HEK293 (cell line): Measurements from ENCODE around the gene CEBPE.

Experiments used
- GLI2 ChIP-seq: fragments of 450-650 bp; formaldehyde crosslinking; IDR thresholded peaks from 2 replicates; pipeline ENCODE4; 2017; ENCODE audit warnings: missing biosample characterization, missing genetic modification characterization, low read depth, borderline replicate concordance
- KLF8 ChIP-seq: fragments of 450-650 bp; formaldehyde crosslinking; IDR thresholded peaks from 2 replicates; pipeline ENCODE4 v1.5.1; 2016; ENCODE audit warnings: missing biosample characterization, missing genetic modification characterization
- OVOL3 ChIP-seq: fragments of 450-650 bp; formaldehyde crosslinking; IDR thresholded peaks from 2 replicates; pipeline ENCODE4 v1.5.1; 2016; ENCODE audit warnings: missing biosample characterization, missing genetic modification characterization
- RBAK ChIP-seq: fragments of 450-650 bp; formaldehyde crosslinking; IDR thresholded peaks from 2 replicates; pipeline ENCODE4 v1.5.1; 2016; ENCODE audit warnings: missing biosample characterization, missing genetic modification characterization
- TCF7L2 ChIP-seq: IDR thresholded peaks from 2 replicates; pipeline ENCODE4 v1.6.1; 2011; ENCODE audit warnings: low read depth, mild to moderate bottlenecking, inconsistent platforms, low read length, moderate library complexity, borderline replicate concordance
- TRIM28 ChIP-seq: IDR thresholded peaks from 2 replicates; pipeline ENCODE4 v1.6.1; 2011; ENCODE audit warnings: low read length, control low read depth, borderline replicate concordance
- ZBTB8A ChIP-seq: fragments of 450-650 bp; formaldehyde crosslinking; IDR thresholded peaks from 2 replicates; pipeline ENCODE4 v1.5.1; 2016; ENCODE audit warnings: missing biosample characterization, missing genetic modification characterization
- ZFHX2 ChIP-seq: fragments of 450-650 bp; formaldehyde crosslinking; conservative IDR thresholded peaks from 2 replicates; pipeline ENCODE4 v1.5.1; 2016; ENCODE audit warnings: missing biosample characterization, missing genetic modification characterization
- ZNF214 ChIP-seq: fragments of 450-650 bp; formaldehyde crosslinking; IDR thresholded peaks from 2 replicates; pipeline ENCODE4 v1.5.1; 2017; ENCODE audit warnings: missing biosample characterization, mild to moderate bottlenecking, missing genetic modification characterization, borderline replicate concordance
- ZNF266 ChIP-seq: fragments of 450-650 bp; formaldehyde crosslinking; IDR thresholded peaks from 2 replicates; pipeline ENCODE4 v1.5.1; 2016; ENCODE audit warnings: missing biosample characterization, missing genetic modification characterization, low read depth
- ZNF366 ChIP-seq: fragments of 450-650 bp; formaldehyde crosslinking; conservative IDR thresholded peaks from 2 replicates; pipeline ENCODE4 v1.5.1; 2016; ENCODE audit warnings: missing biosample characterization, missing genetic modification characterization
- ZNF423 ChIP-seq: fragments of 450-650 bp; formaldehyde crosslinking; IDR thresholded peaks from 2 replicates; pipeline ENCODE4 v1.5.1; 2016; ENCODE audit warnings: missing biosample characterization, missing genetic modification characterization
- ZNF626 ChIP-seq: fragments of 450-650 bp; sonication (Bioruptor Pico); formaldehyde crosslinking; IDR thresholded peaks from 2 replicates; pipeline ENCODE4 v1.5.1; 2018; ENCODE audit warnings: missing biosample characterization, missing genetic modification characterization, inconsistent platforms
- ZNF768 ChIP-seq: fragments of 450-650 bp; formaldehyde crosslinking; IDR thresholded peaks from 2 replicates; pipeline ENCODE4 v1.5.1; 2018; ENCODE audit warnings: missing biosample characterization, mild to moderate bottlenecking, missing genetic modification characterization
- ZNF776 ChIP-seq: fragments of 450-650 bp; formaldehyde crosslinking; IDR thresholded peaks from 2 replicates; pipeline ENCODE4 v1.5.0; 2017; ENCODE audit warnings: missing biosample characterization, missing genetic modification characterization, borderline replicate concordance
- ZNF792 ChIP-seq: fragments of 450-650 bp; formaldehyde crosslinking; IDR thresholded peaks from 2 replicates; pipeline ENCODE4 v1.5.1; 2016; ENCODE audit warnings: missing biosample characterization, missing genetic modification characterization
- ZSCAN23 ChIP-seq: fragments of 450-650 bp; formaldehyde crosslinking; IDR thresholded peaks from 2 replicates; pipeline ENCODE4 v1.5.1; 2016; ENCODE audit warnings: missing biosample characterization, missing genetic modification characterization
- TF ChIP-seq, protein P1 (sequence below): fragments of 450-650 bp; formaldehyde crosslinking; IDR thresholded peaks from 2 replicates; pipeline ENCODE4 v1.5.1; 2016; ENCODE audit warnings: missing biosample characterization, missing genetic modification characterization
- TF ChIP-seq, protein P2 (sequence below): fragments of 450-650 bp; formaldehyde crosslinking; IDR thresholded peaks from 2 replicates; pipeline ENCODE4 v1.5.1; 2016; ENCODE audit warnings: missing biosample characterization, missing genetic modification characterization
- TF ChIP-seq, protein P3 (sequence below): fragments of 450-650 bp; formaldehyde crosslinking; IDR thresholded peaks from 2 replicates; pipeline ENCODE4 v1.5.1; 2016; ENCODE audit warnings: missing biosample characterization, missing genetic modification characterization, low read depth
- TF ChIP-seq, protein P4 (sequence below): fragments of 450-650 bp; formaldehyde crosslinking; IDR thresholded peaks from 2 replicates; pipeline ENCODE4 v1.5.1; 2016; ENCODE audit warnings: missing biosample characterization, missing genetic modification characterization
- TF ChIP-seq, protein P5 (sequence below): fragments of 450-650 bp; formaldehyde crosslinking; IDR thresholded peaks from 2 replicates; pipeline ENCODE4 v1.5.1; 2016; ENCODE audit warnings: missing biosample characterization, missing genetic modification characterization
- TF ChIP-seq, protein P6 (sequence below): fragments of 450-650 bp; formaldehyde crosslinking; IDR thresholded peaks from 2 replicates; pipeline ENCODE4 v1.5.1; 2016; ENCODE audit warnings: missing biosample characterization, missing genetic modification characterization
- TF ChIP-seq, protein P7 (sequence below): IDR thresholded peaks from 2 replicates; pipeline ENCODE4 v1.6.1; 2011; ENCODE audit warnings: mild to moderate bottlenecking, low read depth, low read length, borderline replicate concordance
- TF ChIP-seq, protein P8 (sequence below): fragments of 450-650 bp; formaldehyde crosslinking; IDR thresholded peaks from 2 replicates; pipeline ENCODE4 v1.5.1; 2016; ENCODE audit warnings: missing biosample characterization, missing genetic modification characterization
- TF ChIP-seq, protein P9 (sequence below): fragments of 450-650 bp; formaldehyde crosslinking; IDR thresholded peaks from 2 replicates; pipeline ENCODE4 v1.5.1; 2017; ENCODE audit warnings: missing biosample characterization, mild to moderate bottlenecking, missing genetic modification characterization, moderate library complexity

CEBPE gene

DNA sequence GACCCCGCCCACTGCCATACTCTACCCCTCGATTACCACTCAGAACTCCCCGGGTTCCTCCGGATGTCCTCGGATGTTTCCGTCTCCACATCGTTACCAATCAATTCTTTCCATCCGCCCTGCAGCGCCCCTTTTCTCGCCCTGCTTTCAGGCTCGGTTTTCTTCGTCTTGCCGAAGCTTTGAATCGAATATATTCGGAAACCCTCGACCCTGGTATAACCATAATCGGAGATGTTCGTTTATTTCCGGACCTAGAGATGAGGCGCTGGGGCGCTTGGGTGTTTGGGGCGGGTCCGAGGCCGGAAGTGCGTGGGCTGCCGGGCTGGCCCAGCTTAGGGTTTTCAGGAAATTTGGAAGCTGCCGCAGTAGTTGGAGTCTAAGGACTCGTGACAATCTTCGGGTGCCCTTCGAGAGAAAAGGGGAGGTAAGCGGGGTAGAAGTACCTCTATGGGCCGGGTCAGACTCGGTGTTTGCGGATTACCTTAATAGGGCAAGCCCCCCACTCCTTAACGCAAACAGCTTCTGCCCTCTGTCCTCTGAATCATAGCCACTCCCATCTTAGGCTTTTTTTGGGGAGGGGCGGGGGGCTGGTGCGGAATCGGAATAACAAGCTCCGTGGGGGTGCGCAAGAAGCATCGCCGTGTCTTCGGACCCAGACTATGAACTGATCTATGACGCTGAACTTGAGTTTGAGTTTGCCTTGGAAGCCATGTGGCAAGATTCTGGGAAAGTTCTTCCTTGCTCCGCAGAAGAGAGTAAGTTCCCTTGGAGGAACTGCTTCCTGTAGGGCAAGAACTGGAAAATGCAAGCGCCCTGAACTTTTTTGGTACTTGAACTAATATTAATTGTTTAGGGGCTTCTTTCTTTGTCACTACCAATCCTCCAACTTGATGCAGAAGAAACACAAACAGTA lies 23.6 kb downstream of the CEBPE start, which contains the start of gene C14orf119 (continued):
- TF ChIP-seq, protein P1, sequence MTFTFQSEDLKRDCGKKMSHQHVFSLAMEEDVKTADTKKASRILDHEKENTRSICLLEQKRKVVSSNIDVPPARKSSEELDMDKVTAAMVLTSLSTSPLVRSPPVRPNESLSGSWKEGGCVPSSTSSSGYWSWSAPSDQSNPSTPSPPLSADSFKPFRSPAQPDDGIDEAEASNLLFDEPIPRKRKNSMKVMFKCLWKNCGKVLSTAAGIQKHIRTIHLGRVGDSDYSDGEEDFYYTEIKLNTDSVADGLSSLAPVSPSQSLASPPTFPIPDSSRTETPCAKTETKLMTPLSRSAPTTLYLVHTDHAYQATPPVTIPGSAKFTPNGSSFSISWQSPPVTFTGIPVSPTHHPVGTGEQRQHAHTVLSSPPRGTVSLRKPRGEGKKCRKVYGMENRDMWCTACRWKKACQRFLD (tag by site-specific recombination): no peak
- TF ChIP-seq, protein P2, sequence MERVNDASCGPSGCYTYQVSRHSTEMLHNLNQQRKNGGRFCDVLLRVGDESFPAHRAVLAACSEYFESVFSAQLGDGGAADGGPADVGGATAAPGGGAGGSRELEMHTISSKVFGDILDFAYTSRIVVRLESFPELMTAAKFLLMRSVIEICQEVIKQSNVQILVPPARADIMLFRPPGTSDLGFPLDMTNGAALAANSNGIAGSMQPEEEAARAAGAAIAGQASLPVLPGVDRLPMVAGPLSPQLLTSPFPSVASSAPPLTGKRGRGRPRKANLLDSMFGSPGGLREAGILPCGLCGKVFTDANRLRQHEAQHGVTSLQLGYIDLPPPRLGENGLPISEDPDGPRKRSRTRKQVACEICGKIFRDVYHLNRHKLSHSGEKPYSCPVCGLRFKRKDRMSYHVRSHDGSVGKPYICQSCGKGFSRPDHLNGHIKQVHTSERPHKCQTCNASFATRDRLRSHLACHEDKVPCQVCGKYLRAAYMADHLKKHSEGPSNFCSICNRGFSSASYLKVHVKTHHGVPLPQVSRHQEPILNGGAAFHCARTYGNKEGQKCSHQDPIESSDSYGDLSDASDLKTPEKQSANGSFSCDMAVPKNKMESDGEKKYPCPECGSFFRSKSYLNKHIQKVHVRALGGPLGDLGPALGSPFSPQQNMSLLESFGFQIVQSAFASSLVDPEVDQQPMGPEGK: peak; percentile 90
- TF ChIP-seq ZNF792 (tag by site-specific recombination) (no peak), ZNF768 (tag by site-specific recombination) (no peak), ZNF214 (tag by site-specific recombination) (no peak), ZNF366 (tag by site-specific recombination) (no peak), TCF7L2 (no peak), ZNF266 (tag by site-specific recombination) (no peak), OVOL3 (tag by site-specific recombination) (no peak), RBAK (tag by site-specific recombination) (no peak), ZFHX2 (tag by site-specific recombination) (peak; percentile 52), ZNF626 (tag by site-specific recombination) (no peak), GLI2 (no peak), ZNF423 (tag by site-specific recombination) (no peak), TRIM28 (no peak), ZBTB8A (peak; percentile 64), KLF8 (tag by site-specific recombination) (peak; percentile 66; the same call in 1 of the 2 replicates), ZNF776 (tag by site-specific recombination) (no peak), ZSCAN23 (tag by site-specific recombination) (no peak)
- TF ChIP-seq, protein P3, sequence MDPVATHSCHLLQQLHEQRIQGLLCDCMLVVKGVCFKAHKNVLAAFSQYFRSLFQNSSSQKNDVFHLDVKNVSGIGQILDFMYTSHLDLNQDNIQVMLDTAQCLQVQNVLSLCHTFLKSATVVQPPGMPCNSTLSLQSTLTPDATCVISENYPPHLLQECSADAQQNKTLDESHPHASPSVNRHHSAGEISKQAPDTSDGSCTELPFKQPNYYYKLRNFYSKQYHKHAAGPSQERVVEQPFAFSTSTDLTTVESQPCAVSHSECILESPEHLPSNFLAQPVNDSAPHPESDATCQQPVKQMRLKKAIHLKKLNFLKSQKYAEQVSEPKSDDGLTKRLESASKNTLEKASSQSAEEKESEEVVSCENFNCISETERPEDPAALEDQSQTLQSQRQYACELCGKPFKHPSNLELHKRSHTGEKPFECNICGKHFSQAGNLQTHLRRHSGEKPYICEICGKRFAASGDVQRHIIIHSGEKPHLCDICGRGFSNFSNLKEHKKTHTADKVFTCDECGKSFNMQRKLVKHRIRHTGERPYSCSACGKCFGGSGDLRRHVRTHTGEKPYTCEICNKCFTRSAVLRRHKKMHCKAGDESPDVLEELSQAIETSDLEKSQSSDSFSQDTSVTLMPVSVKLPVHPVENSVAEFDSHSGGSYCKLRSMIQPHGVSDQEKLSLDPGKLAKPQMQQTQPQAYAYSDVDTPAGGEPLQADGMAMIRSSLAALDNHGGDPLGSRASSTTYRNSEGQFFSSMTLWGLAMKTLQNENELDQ (tag by site-specific recombination): no peak
- TF ChIP-seq, protein P4, sequence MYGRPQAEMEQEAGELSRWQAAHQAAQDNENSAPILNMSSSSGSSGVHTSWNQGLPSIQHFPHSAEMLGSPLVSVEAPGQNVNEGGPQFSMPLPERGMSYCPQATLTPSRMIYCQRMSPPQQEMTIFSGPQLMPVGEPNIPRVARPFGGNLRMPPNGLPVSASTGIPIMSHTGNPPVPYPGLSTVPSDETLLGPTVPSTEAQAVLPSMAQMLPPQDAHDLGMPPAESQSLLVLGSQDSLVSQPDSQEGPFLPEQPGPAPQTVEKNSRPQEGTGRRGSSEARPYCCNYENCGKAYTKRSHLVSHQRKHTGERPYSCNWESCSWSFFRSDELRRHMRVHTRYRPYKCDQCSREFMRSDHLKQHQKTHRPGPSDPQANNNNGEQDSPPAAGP (tag by site-specific recombination): peak; percentile 47
- TF ChIP-seq, protein P5, sequence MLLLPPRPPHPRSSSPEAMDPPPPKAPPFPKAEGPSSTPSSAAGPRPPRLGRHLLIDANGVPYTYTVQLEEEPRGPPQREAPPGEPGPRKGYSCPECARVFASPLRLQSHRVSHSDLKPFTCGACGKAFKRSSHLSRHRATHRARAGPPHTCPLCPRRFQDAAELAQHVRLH (tag by site-specific recombination): no peak
- TF ChIP-seq, protein P6, sequence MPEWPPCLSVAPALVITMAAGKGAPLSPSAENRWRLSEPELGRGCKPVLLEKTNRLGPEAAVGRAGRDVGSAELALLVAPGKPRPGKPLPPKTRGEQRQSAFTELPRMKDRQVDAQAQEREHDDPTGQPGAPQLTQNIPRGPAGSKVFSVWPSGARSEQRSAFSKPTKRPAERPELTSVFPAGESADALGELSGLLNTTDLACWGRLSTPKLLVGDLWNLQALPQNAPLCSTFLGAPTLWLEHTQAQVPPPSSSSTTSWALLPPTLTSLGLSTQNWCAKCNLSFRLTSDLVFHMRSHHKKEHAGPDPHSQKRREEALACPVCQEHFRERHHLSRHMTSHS (tag by site-specific recombination): no peak
- TF ChIP-seq, protein P7, sequence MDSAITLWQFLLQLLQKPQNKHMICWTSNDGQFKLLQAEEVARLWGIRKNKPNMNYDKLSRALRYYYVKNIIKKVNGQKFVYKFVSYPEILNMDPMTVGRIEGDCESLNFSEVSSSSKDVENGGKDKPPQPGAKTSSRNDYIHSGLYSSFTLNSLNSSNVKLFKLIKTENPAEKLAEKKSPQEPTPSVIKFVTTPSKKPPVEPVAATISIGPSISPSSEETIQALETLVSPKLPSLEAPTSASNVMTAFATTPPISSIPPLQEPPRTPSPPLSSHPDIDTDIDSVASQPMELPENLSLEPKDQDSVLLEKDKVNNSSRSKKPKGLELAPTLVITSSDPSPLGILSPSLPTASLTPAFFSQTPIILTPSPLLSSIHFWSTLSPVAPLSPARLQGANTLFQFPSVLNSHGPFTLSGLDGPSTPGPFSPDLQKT: peak; percentile 46; the same call in 1 of the 2 replicates
- TF ChIP-seq, protein P8, sequence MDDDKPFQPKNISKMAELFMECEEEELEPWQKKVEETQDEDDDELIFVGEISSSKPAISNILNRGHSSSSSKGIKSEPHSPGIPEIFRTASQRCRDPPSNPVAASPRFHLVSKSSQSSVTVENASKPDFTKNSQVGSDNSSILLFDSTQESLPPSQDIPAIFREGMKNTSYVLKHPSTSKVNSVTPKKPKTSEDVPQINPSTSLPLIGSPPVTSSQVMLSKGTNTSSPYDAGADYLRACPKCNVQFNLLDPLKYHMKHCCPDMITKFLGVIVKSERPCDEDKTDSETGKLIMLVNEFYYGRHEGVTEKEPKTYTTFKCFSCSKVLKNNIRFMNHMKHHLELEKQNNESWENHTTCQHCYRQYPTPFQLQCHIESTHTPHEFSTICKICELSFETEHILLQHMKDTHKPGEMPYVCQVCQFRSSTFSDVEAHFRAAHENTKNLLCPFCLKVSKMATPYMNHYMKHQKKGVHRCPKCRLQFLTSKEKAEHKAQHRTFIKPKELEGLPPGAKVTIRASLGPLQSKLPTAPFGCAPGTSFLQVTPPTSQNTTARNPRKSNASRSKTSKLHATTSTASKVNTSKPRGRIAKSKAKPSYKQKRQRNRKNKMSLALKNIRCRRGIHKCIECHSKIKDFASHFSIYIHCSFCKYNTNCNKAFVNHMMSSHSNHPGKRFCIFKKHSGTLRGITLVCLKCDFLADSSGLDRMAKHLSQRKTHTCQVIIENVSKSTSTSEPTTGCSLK (tag by site-specific recombination): no peak
- TF ChIP-seq, protein P9, sequence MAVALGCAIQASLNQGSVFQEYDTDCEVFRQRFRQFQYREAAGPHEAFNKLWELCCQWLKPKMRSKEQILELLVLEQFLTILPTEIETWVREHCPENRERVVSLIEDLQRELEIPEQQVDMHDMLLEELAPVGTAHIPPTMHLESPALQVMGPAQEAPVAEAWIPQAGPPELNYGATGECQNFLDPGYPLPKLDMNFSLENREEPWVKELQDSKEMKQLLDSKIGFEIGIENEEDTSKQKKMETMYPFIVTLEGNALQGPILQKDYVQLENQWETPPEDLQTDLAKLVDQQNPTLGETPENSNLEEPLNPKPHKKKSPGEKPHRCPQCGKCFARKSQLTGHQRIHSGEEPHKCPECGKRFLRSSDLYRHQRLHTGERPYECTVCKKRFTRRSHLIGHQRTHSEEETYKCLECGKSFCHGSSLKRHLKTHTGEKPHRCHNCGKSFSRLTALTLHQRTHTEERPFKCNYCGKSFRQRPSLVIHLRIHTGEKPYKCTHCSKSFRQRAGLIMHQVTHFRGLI: no peak
